ENCODE measurements around the gene IL13RA2. TPM values are rescaled to one million over a fixed set of nuclear protein-coding genes. Genes with fewer than 3 reads are reported as not detected.

The IL13RA2 gene, protein sequence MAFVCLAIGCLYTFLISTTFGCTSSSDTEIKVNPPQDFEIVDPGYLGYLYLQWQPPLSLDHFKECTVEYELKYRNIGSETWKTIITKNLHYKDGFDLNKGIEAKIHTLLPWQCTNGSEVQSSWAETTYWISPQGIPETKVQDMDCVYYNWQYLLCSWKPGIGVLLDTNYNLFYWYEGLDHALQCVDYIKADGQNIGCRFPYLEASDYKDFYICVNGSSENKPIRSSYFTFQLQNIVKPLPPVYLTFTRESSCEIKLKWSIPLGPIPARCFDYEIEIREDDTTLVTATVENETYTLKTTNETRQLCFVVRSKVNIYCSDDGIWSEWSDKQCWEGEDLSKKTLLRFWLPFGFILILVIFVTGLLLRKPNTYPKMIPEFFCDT
- total RNA-seq: not detected in 3 replicates
- long read RNA-seq: 0 reads

DNA sequence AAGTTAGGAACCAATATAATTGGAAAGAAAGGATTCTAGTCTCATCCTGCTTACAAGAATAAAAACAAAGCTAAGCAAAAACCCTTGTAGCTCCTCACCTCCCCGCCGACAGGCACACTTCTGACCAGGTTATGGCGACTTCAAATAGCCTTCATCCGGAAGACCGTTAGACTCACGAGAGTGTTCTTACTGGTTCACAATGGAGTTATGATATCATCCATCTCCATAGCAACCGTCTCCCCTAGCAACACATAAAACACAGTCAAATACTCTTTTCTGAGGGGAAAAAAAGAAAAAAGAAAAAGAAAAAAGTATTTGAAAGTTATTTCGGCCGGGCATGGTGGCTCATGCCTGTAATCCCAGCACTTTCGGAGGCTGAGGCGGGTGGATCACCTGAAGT lies at the start of gene IL13RA2:
TSS of gene IL13RA2 (minus strand) at position 162 of the 400 bp plus-strand sequence. CDS start 347 bp downstream, outside the sequence.
- DNase-seq (ENCODE audit: low spot score): no peak

DNA sequence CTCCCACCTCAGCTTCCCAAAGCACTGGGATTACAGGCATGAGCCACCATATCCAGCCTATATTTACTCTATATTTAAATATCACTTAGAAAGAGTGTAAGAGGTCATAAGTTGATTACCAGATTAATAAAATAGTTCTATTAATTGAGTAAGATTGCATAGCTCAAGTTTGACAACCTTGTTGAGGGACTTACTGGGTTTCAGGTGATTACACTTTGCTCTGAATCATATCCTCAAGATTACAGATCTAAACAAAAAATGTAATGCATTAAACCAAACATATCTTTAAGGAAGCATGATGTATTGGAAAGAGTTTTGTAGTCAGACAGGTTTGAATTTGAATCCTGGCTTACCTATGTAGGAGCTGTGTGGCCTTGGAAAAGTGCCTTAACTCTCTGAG lies 47.9 kb upstream of the IL13RA2 start:
- no peak for DNase-seq (ENCODE audit: low spot score)
- TF ChIP-seq, protein P1, sequence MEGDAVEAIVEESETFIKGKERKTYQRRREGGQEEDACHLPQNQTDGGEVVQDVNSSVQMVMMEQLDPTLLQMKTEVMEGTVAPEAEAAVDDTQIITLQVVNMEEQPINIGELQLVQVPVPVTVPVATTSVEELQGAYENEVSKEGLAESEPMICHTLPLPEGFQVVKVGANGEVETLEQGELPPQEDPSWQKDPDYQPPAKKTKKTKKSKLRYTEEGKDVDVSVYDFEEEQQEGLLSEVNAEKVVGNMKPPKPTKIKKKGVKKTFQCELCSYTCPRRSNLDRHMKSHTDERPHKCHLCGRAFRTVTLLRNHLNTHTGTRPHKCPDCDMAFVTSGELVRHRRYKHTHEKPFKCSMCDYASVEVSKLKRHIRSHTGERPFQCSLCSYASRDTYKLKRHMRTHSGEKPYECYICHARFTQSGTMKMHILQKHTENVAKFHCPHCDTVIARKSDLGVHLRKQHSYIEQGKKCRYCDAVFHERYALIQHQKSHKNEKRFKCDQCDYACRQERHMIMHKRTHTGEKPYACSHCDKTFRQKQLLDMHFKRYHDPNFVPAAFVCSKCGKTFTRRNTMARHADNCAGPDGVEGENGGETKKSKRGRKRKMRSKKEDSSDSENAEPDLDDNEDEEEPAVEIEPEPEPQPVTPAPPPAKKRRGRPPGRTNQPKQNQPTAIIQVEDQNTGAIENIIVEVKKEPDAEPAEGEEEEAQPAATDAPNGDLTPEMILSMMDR (IDR thresholded peaks at IDR 0.05): no peak
- peaks cover 5% of the 10 kb centered on the region for H3K4me1 Mint-ChIP-seq (ENCODE audit: low read depth)
- H3K4me3 Mint-ChIP-seq (ENCODE audit: unreplicated experiment): no peak overlapping the region
- peaks cover 10% of the 10 kb centered on the region for H3K9me3 Mint-ChIP-seq (ENCODE audit: low read depth)
- H3K27ac Mint-ChIP-seq (ENCODE audit: unreplicated experiment): no peak overlapping the region
- H3K27me3 Mint-ChIP-seq (ENCODE audit: low read depth): peaks cover 9% of the 10 kb centered on the region
- no peaks in the 10 kb centered on the region for H3K36me3 Mint-ChIP-seq (ENCODE audit: low read depth)

More for the DNA sequence above, at the start of gene IL13RA2:
- Mint-ChIP-seq H3K4me3 (ENCODE audit: unreplicated experiment) (no peak within 1 kb of the TSS), H3K27me3 (ENCODE audit: low read depth) (peaks cover 7% of the 10 kb centered on the region), H3K4me1 (ENCODE audit: low read depth) (no peaks in the 10 kb centered on the region), H3K36me3 (ENCODE audit: low read depth) (no peaks in the 10 kb centered on the region), H3K9me3 (ENCODE audit: low read depth) (no peaks in the 10 kb centered on the region), H3K27ac (ENCODE audit: unreplicated experiment) (no peak within 1 kb of the TSS)
- TF ChIP-seq, protein P1 (IDR thresholded peaks at IDR 0.05): no peak

DNA sequence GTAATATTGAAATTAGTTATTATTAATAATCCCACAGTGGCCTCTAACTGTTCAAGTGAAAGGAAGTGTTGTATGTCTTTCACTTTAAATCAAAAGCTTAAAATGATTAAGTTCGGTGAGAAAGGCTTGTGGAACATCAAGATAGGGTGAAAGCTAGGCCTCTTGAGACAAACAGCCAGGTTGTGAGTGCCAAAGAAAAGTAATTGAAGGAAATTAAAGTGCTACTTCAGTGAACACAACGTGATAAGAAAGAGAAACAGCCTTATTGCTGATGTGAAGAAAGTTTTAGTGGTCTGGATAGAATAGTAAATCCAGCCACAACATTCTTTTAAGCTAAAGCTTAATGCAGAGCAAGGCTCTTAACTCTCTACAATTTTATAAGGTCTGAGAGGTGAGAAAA lies 42.6 kb upstream of the IL13RA2 start:
- Mint-ChIP-seq H3K27ac (ENCODE audit: unreplicated experiment) (no peak overlapping the region), H3K4me3 (ENCODE audit: unreplicated experiment) (no peak overlapping the region), H3K9me3 (ENCODE audit: low read depth) (peaks cover 11% of the 10 kb centered on the region), H3K27me3 (ENCODE audit: low read depth) (peaks cover 15% of the 10 kb centered on the region), H3K4me1 (ENCODE audit: low read depth) (peaks cover 9% of the 10 kb centered on the region), H3K36me3 (ENCODE audit: low read depth) (no peaks in the 10 kb centered on the region)
- TF ChIP-seq, protein P1 (IDR thresholded peaks at IDR 0.05): no peak
- no peak for DNase-seq (ENCODE audit: low spot score)

DNA sequence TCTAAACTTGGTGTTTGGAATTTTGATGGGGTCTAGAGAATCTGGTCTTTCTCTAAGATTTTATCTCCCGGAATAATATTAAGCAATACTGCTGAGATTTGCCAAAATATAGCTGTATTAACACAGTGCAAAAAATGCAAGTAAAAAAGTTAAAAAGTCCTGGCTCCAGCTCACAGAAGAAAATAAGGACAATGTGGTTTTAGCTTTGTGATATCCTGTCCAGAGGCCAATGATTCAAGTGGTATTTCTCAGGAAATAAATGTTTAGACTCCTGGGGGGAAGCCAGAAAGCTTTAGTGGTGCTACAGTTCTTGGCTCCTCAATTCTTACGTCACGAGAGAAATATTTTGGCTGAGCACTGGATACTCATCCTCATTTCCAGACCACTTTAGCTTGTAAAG lies 40.9 kb upstream of the IL13RA2 start:
- Mint-ChIP-seq H3K4me3 (ENCODE audit: unreplicated experiment) (no peak overlapping the region), H3K36me3 (ENCODE audit: low read depth) (no peaks in the 10 kb centered on the region), H3K27me3 (ENCODE audit: low read depth) (peaks cover 14% of the 10 kb centered on the region), H3K9me3 (ENCODE audit: low read depth) (peaks cover 11% of the 10 kb centered on the region), H3K4me1 (ENCODE audit: low read depth) (peaks cover 9% of the 10 kb centered on the region), H3K27ac (ENCODE audit: unreplicated experiment) (no peak overlapping the region)
- no peak for DNase-seq (ENCODE audit: low spot score)
- TF ChIP-seq, protein P1 (IDR thresholded peaks at IDR 0.05): no peak

DNA sequence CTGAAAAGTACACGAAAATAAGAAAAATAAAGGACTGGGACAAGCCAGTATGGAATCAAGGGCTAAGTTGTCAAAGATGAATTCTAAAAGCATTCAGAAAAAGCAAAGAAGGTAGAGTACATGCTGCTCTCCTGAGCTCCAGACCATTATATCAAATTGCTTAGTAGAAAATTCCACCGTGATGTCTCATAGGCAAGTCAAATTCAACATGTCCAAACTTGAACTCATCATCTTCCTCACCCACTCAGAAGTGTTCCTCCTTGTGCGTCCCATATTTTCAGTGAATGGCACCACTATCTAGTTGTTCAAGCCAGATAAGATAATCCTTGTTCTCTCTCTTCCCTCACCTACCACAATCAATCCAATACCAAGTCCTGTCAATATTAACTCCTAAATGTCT lies 37.5 kb upstream of the IL13RA2 start:
- TF ChIP-seq, protein P1 (IDR thresholded peaks at IDR 0.05): no peak

More for the DNA sequence above, 37.5 kb upstream of the IL13RA2 start:
- no peak for DNase-seq (ENCODE audit: low spot score)
- Mint-ChIP-seq H3K27ac (ENCODE audit: unreplicated experiment) (no peak overlapping the region), H3K4me3 (ENCODE audit: unreplicated experiment) (no peak overlapping the region), H3K9me3 (ENCODE audit: low read depth) (no peaks in the 10 kb centered on the region), H3K4me1 (ENCODE audit: low read depth) (peaks cover 9% of the 10 kb centered on the region), H3K27me3 (ENCODE audit: low read depth) (peaks cover 21% of the 10 kb centered on the region), H3K36me3 (ENCODE audit: low read depth) (no peaks in the 10 kb centered on the region)

All from chondrocyte (in vitro differentiated cells).